ENCODE results near the gene BBS9.
"Not testable (repeated sequence)": the region's sequence is repeated elsewhere in the genome, so short reads cannot be mapped to it uniquely, and the experiment has no call there.

BBS9 gene

DNA sequence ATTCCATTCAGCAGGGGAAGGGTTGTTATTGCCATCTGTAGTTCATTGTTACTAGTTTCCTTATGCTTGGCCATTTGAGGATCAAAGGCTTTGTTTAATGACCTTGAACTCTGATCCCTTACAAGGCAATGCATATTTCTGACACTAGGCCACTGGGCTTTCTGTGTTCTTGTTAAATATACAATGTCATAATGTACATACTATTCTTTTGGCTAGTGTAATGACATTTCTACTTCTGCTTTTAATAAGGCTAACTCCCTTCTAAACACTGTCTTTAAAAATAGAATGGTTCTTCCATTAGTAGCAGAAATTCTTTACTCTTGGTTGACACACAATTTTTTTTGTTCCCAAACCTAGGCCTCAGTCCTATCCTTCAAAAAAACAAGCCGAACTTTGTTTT lies 86.6 kb downstream of the BBS9 start:
- no peak for DNase-seq (ENCODE audit: low read depth)
- no peak overlapping the region for H3K4me3 ChIP-seq (ENCODE audit: low read length)
- TF ChIP-seq, protein P1, sequence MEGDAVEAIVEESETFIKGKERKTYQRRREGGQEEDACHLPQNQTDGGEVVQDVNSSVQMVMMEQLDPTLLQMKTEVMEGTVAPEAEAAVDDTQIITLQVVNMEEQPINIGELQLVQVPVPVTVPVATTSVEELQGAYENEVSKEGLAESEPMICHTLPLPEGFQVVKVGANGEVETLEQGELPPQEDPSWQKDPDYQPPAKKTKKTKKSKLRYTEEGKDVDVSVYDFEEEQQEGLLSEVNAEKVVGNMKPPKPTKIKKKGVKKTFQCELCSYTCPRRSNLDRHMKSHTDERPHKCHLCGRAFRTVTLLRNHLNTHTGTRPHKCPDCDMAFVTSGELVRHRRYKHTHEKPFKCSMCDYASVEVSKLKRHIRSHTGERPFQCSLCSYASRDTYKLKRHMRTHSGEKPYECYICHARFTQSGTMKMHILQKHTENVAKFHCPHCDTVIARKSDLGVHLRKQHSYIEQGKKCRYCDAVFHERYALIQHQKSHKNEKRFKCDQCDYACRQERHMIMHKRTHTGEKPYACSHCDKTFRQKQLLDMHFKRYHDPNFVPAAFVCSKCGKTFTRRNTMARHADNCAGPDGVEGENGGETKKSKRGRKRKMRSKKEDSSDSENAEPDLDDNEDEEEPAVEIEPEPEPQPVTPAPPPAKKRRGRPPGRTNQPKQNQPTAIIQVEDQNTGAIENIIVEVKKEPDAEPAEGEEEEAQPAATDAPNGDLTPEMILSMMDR (conservative IDR thresholded peaks at IDR 0.05; ENCODE audit: low read length): no peak

DNA sequence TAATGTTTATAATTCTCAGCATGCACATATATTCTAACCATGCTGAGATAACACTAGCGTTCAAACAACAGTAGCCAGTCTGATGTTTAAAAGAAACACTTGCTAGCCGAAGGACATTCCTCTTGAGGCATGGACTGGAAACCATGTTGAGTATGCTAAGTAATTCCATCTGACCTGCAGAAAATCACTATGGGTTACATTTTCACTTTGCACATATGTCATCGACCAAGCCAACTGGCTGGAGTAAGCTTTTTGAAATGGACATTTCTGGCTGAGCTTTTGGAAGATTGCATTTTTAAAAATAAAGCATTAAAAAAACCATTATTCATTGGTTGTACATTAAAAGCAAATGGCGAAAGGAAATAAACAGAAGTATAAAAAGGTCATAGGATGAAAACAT lies 88.2 kb downstream of the BBS9 start:
- H3K4me3 ChIP-seq (ENCODE audit: low read length): no peak overlapping the region
- TF ChIP-seq, protein P1 (conservative IDR thresholded peaks at IDR 0.05; ENCODE audit: low read length): no peak
- peak; percentile 41 for DNase-seq (ENCODE audit: low read depth)

DNA sequence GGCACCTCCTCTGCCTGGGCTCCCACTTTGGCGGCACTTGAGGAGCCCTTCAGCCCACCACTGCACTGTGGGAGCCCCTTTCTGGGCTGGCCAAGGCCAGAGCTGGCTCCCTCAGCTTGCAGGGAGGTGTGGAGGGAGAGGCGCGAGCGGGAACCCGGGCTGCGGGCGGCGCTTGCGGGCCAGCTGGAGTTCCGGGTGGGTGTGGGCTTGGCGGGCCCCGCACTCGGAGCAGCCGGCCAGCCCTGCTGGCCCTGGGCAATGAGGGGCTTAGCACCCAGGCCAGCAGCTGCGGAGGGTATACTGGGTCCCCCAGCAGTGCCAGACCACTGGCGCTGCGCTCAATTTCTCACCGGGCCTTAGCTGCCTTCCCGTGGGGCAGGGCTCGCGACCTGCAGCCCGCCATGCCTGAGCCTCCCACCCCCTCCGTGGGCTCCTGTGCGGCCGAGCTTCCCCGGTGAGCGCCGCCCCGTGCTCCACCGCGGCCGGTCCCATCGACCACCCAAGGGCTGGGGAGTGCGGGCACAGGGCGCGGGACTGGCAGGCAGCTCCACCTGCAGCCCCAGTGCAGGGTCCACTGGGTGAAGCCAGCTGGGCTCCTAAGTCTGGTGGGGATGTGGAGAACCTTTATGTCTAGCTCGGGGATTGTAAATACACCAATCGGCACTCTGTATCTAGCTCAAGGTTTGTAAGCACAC lies 89.6 kb downstream of the BBS9 start:
- H3K4me3 ChIP-seq (ENCODE audit: low read length); DNase-seq (ENCODE audit: low read depth): not testable (repeated sequence)

DNA sequence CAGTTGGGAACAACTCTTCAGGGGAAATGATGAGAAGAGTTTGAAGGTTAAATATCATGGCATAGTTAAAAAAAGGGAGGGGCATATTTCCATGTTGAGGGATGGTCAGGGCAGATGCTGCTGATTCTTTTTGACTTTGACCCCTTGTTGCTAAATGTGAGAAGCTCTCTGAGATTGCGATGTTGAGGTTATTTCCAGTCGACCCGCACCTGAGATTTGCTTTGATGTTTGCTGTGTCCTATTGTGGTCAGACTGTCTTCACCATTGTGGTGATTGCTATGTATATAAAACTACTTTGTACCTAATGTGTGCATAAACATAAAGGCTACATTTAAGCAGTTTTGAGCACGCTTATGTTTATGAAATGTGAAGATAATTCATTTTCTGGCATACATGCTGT lies 90.9 kb downstream of the BBS9 start:
- DNase-seq (ENCODE audit: low read depth): no peak
- no peak overlapping the region for H3K4me3 ChIP-seq (ENCODE audit: low read length)
- TF ChIP-seq, protein P1 (conservative IDR thresholded peaks at IDR 0.05; ENCODE audit: low read length): no peak

DNA sequence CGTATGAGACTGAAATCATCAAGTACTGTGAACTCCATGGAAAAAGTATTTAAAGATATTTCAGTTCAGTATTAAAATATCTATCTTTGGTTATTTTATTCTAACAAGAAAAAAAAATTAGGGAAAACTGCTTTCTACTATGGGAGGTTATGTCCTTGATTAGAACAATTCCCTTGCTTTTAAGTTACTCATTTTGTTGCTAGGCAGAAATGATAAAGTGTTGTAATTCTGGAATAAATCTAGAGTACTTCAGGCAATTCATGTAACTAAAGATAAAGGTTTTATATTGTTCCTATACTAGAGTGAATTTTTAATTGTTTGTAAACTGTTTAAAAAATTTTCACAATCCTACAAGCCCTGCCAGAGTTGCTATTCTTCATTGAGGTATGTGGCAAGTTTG lies 92.0 kb downstream of the BBS9 start:
- no peak for DNase-seq (ENCODE audit: low read depth)
- no peak overlapping the region for H3K4me3 ChIP-seq (ENCODE audit: low read length)
- TF ChIP-seq, protein P1 (conservative IDR thresholded peaks at IDR 0.05; ENCODE audit: low read length): no peak

DNA sequence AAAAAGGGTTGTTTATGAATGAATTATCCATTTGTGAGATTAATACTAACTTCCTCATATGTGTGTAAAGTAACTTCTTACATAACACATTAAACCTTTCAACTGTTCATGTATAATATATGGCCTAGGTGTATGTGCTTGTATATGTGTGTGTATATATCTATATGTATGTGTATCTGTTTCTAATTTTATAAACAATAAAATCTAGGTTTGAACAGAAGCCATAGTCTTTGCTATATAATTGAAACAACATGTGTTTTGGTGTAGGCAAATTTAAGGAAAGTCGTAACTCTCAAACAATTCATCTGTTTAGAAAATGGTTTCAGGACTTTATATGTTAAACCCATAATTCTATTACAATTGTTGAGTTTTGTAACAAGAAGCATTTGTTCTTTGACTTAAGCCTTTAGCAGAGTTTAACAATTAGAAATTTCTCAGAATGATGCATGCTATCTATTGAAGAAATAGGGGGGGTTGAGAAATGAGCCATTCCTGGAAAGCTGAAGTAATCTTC lies 103.3 kb downstream of the BBS9 start:
- peak; percentile 16 for DNase-seq (ENCODE audit: low read depth)
- H3K4me3 ChIP-seq (ENCODE audit: low read length): no peak overlapping the region
- TF ChIP-seq, protein P1 (conservative IDR thresholded peaks at IDR 0.05; ENCODE audit: low read length): no peak

DNA sequence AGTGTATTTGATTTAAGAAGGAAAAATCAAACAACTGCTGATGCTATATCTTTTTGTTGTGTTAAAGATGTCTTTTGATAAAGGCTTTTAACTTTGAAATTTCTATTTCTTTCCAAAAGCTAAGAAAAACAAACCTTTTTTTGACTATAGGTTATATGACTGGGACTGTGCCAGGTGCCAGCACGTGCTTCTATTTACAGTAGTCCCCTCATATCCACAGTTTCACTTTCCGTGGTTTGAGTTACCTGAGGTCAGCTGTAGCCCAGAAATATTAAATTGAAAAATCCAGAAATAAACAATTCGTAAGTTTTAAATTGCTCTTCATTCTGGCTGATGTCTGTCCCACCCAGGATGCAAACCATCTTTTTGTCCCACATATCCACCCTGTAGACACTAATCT lies 104.3 kb downstream of the BBS9 start:
- no peak overlapping the region for H3K4me3 ChIP-seq (ENCODE audit: low read length)

More for the DNA sequence above, 104.3 kb downstream of the BBS9 start:
- TF ChIP-seq, protein P1 (conservative IDR thresholded peaks at IDR 0.05; ENCODE audit: low read length): no peak
- no peak for DNase-seq (ENCODE audit: low read depth)

All from AG10803 (cell line).